OCI-LY7 (cell line): ENCODE measurements around the gene XPNPEP1. TPM values are rescaled to one million over a fixed set of nuclear protein-coding genes. Genes with fewer than 3 reads are reported as not detected.

ENCODE experiments used
- BruUV-seq: library from RNA; stranded (reverse); fragments of 400-500 nt; replicated peaks from 2 replicates; lab custom pipeline; 2021; lab: Mats Ljungman, UMichigan
- CTCF ChIA-PET: fragments of 300-600 bp; sonication (Branson Sonifier 250); formaldehyde crosslinking; loops from one replicate; lab custom pipeline; 2022; ENCODE audit warnings: antibody characterized with exemption; ENCODE audit not compliant: unreplicated experiment; lab: Charles Lee
- POLR2A ChIA-PET: fragments of 300-600 bp; sonication (Branson Sonifier 250); formaldehyde crosslinking; loops from one replicate; lab custom pipeline; 2022; ENCODE audit warnings: antibody characterized with exemption; lab: Charles Lee
- DNase-seq: peaks from one replicate; pipeline ENCODE4 v3.0.0-alpha.2; 2015; ENCODE audit warnings: low spot score
- H2AFZ ChIP-seq: fragments of 200-600 bp; sonication (generic), shearing (Covaris generic); 2 replicates; pipeline ENCODE4 v1.6.1; 2014; ENCODE audit warnings: mild to moderate bottlenecking, antibody characterized with exemption, low read length, moderate library complexity
- H3K27ac ChIP-seq: fragments of 200-600 bp; sonication (generic); 2 replicates; pipeline ENCODE4 v1.5.1; 2014; ENCODE audit warnings: mixed run types, low read depth, mild to moderate bottlenecking, moderate library complexity, low read length, inconsistent platforms; ENCODE audit not compliant: poor library complexity, severe bottlenecking
- H3K36me3 ChIP-seq: fragments of 200-600 bp; sonication (generic); 2 replicates; pipeline ENCODE4 v1.6.1; 2014; ENCODE audit warnings: mild to moderate bottlenecking, antibody characterized with exemption, low read length, moderate library complexity, mixed read lengths; ENCODE audit not compliant: insufficient read depth
- H3K4me1 ChIP-seq: fragments of 200-600 bp; sonication (generic); 2 replicates; pipeline ENCODE4 v1.5.1; 2014; ENCODE audit warnings: mild to moderate bottlenecking, low read length; ENCODE audit not compliant: insufficient read depth, poor library complexity, severe bottlenecking
- H3K4me2 ChIP-seq: fragments of 200-600 bp; sonication (generic); 2 replicates; pipeline ENCODE4 v1.6.1; 2014; ENCODE audit warnings: mild to moderate bottlenecking, low read length
- H3K4me3 ChIP-seq: fragments of 200-600 bp; sonication (generic); 2 replicates; pipeline ENCODE4 v1.5.1; 2014; ENCODE audit warnings: mild to moderate bottlenecking, low read depth, low read length; ENCODE audit not compliant: poor library complexity, severe bottlenecking
- H3K79me2 ChIP-seq: fragments of 200-600 bp; sonication (generic); 2 replicates; pipeline ENCODE4 v1.6.1; 2016; ENCODE audit warnings: low read depth, mild to moderate bottlenecking, low read length, moderate library complexity, mixed read lengths; ENCODE audit not compliant: insufficient read depth
- H3K9me2 ChIP-seq: fragments of 200-600 bp; sonication (generic); 2 replicates; pipeline ENCODE4 v1.6.1; 2016; ENCODE audit warnings: mild to moderate bottlenecking, low read length, mixed read lengths; ENCODE audit not compliant: insufficient read depth
- H3K9me3 ChIP-seq: fragments of 200-600 bp; sonication (generic); 2 replicates; pipeline ENCODE4 v1.6.1; 2014; ENCODE audit warnings: mild to moderate bottlenecking, mixed run types, low read length, mixed read lengths
- H4K20me1 ChIP-seq: fragments of 200-600 bp; sonication (generic); 2 replicates; pipeline ENCODE4 v1.6.1; 2014; ENCODE audit warnings: mild to moderate bottlenecking, antibody characterized with exemption, low read length, moderate library complexity, mixed read lengths; ENCODE audit not compliant: insufficient read depth
- CTCF ChIP-seq: fragments of 200-600 bp; sonication (generic); conservative IDR thresholded peaks from 2 replicates; pipeline ENCODE4 v1.5.1; 2014; ENCODE audit warnings: mild to moderate bottlenecking, antibody characterized with exemption, low read length, moderate library complexity, mixed read lengths
- EZH2phosphoT487 ChIP-seq: fragments of 200-600 bp; sonication (generic); IDR thresholded peaks from 2 replicates; pipeline ENCODE4 v1.6.1; 2018; ENCODE audit warnings: low read depth, borderline replicate concordance, mild to moderate bottlenecking, mixed run types, antibody characterized with exemption, low read length, moderate library complexity, mixed read lengths
- intact Hi-C: fragments of 100-400 bp; cut with micrococcal nuclease; formaldehyde crosslinking; loops from one replicate; pipeline ENCODE4 v1.10.0; 2022; ENCODE audit not compliant: unreplicated experiment
- total RNA-seq, 2 experiments: library from RNA; depleted of rRNA in 1 of 2; stranded (reverse); fragments of >200 nt in 1 of 2; shearing (Covaris generic) in 1 of 2; gene quantifications; 2 replicates each; pipeline ENCODE4 v1.2.3, GENCODE V29; 2014 to 2022

Gene XPNPEP1
- total RNA-seq, 2 experiments from 2014 or later, result 136 to 237 TPM

GRCh38 chr10:109971634-109972033 lies 48.3 kb upstream of the XPNPEP1 start:
- Histone ChIP-seq H3K9me2 (no peaks in the 10 kb centered on the region), H4K20me1 (no peaks in the 10 kb centered on the region), H3K4me1 (no peaks in the 10 kb centered on the region), H3K79me2 (no peaks in the 10 kb centered on the region), H2AFZ (no peak overlapping the region), H3K4me3 (no peak overlapping the region), H3K36me3 (no peaks in the 10 kb centered on the region), H3K9me3 (no peaks in the 10 kb centered on the region), H3K4me2 (no peak overlapping the region), H3K27ac (no peak overlapping the region)
- no peak for DNase-seq
- TF ChIP-seq CTCF, result no peak
- no peak for TF ChIP-seq EZH2phosphoT487
- POLR2A ChIA-PET, result interaction anchor here (0.6 to 1.1 kb wide), 2 partner anchors 8 to 40 kb away, joined by 3 read pairs; no protein-coding TSS in a partner anchor
- BruUV-seq, result no TSS peak
- CTCF ChIA-PET, result no interaction called here
- intact Hi-C loops, result no loop called here

- no peaks in the 10 kb centered on the region for H3K4me1 ChIP-seq
- BruUV-seq, result no TSS peak
Observed at GRCh38 chr10:109969760-109970346, 46.5 kb upstream of the XPNPEP1 start.

More at GRCh38 chr10:109969760-109970346, 46.5 kb upstream of the XPNPEP1 start:
- no peak overlapping the region for H3K27ac ChIP-seq
- H3K36me3 ChIP-seq, result no peaks in the 10 kb centered on the region
- intact Hi-C loops, result no loop called here
- DNase-seq, result no peak
- H3K4me3 ChIP-seq, result no peak overlapping the region
- no peaks in the 10 kb centered on the region for H3K79me2 ChIP-seq
- H3K9me3 ChIP-seq, result no peaks in the 10 kb centered on the region
- H3K4me2 ChIP-seq, result no peak overlapping the region
- ChIA-PET POLR2A (interaction anchor here (0.6 to 0.7 kb wide), 2 partner anchors 13 to 309 kb away, joined by 3 read pairs; no protein-coding TSS in a partner anchor), CTCF (no interaction called here)
- no peaks in the 10 kb centered on the region for H3K9me2 ChIP-seq
- no peak for TF ChIP-seq CTCF
- TF ChIP-seq EZH2phosphoT487, result no peak
- H4K20me1 ChIP-seq, result no peaks in the 10 kb centered on the region
- H2AFZ ChIP-seq, result no peak overlapping the region
